Parathyroid adenoma (tissue), 2 donors: ENCODE results near the gene SIL1.
A peak's percentile ranks its signal among the peaks of the same experiment; 100 is the strongest.
"Not testable (repeated sequence)": the region's sequence is repeated elsewhere in the genome, so short reads cannot be mapped to it uniquely, and the experiment has no call there.

Experiments used
- H2AFZ ChIP-seq: fragments of 300-600 bp; sonication (generic); one replicate; pipeline ENCODE4 v1.7.0; 2017; ENCODE audit warnings: antibody characterized with exemption, mild to moderate bottlenecking
- H3K27ac ChIP-seq: fragments of 300-600 bp; sonication (generic); one replicate; pipeline ENCODE4 v1.7.0; 2017
- H3K27me3 ChIP-seq: fragments of 300-600 bp; sonication (generic); one replicate; pipeline ENCODE4 v1.7.0; 2017; ENCODE audit warnings: low read length; ENCODE audit not compliant: control insufficient read depth, insufficient read depth
- H3K36me3 ChIP-seq: fragments of 300-600 bp; sonication (generic); one replicate; pipeline ENCODE4 v1.7.0; 2017; ENCODE audit warnings: low read length; ENCODE audit not compliant: control insufficient read depth, insufficient read depth
- H3K4me1 ChIP-seq: fragments of 300-600 bp; sonication (generic); one replicate; pipeline ENCODE4 v1.7.0; 2017; ENCODE audit warnings: control low read depth
- H3K4me2 ChIP-seq: fragments of 300-600 bp; sonication (generic); one replicate; pipeline ENCODE4 v1.7.0; 2017; ENCODE audit warnings: low read length
- H3K4me3 ChIP-seq: fragments of 300-600 bp; sonication (generic); one replicate; pipeline ENCODE4 v1.7.0; 2017; ENCODE audit warnings: low read depth, low read length
- H3K79me2 ChIP-seq: fragments of 300-600 bp; sonication (generic); one replicate; pipeline ENCODE4 v1.7.0; 2017; ENCODE audit warnings: control low read depth
- H3K9ac ChIP-seq: fragments of 300-600 bp; sonication (generic); one replicate; pipeline ENCODE4 v1.7.0; 2017; ENCODE audit warnings: mild to moderate bottlenecking
- H3K9me3 ChIP-seq: fragments of 300-600 bp; sonication (generic); one replicate; pipeline ENCODE4 v1.7.0; 2017; ENCODE audit warnings: low read length; ENCODE audit not compliant: control insufficient read depth
- TF ChIP-seq, protein P1 (sequence below): fragments of 300-600 bp; sonication (generic); IDR thresholded peaks from one replicate; pipeline ENCODE4 v1.7.0; 2017; ENCODE audit warnings: antibody characterized with exemption, mild to moderate bottlenecking
- donor health status: primary hyperparathyroidism.

SIL1 gene

DNA sequence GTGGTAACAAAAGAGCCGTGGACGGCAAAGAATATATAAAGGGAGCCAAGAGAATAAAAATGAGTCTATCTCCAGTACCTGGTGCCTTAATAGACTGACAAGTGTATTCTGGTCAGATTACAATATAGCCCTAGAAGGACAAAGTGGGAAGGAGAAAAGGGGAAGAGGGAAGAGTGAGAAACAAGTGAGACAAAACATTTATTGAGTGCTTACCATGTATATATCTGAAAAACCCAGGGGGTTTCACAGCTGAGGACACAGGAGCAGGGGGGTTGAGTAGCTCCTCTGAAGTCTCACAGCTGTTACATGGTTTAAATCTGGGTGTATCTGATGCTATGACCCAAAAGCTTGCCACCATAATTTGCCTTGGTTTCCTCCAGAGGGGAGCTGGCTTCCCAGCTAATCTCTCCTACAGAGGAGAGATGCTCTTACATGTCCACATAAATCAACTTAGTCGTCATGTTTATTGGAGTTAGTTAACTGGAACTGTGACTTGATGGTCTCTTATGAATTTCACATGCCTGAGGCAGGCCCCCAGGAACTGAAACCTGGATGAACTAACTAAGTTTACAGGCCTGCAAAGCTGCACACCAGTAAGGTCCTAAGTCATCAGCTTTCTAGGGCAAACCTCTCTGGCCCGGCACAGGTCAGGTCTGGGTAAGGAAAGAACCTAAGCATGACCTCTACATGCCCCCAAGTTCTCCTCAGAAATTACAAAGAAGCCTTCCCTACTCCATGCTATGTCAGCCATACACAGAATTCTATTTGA lies 15.5 kb downstream of the SIL1 start:
- TF ChIP-seq, protein P1, sequence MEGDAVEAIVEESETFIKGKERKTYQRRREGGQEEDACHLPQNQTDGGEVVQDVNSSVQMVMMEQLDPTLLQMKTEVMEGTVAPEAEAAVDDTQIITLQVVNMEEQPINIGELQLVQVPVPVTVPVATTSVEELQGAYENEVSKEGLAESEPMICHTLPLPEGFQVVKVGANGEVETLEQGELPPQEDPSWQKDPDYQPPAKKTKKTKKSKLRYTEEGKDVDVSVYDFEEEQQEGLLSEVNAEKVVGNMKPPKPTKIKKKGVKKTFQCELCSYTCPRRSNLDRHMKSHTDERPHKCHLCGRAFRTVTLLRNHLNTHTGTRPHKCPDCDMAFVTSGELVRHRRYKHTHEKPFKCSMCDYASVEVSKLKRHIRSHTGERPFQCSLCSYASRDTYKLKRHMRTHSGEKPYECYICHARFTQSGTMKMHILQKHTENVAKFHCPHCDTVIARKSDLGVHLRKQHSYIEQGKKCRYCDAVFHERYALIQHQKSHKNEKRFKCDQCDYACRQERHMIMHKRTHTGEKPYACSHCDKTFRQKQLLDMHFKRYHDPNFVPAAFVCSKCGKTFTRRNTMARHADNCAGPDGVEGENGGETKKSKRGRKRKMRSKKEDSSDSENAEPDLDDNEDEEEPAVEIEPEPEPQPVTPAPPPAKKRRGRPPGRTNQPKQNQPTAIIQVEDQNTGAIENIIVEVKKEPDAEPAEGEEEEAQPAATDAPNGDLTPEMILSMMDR: no peak
- Histone ChIP-seq H3K27me3 (no peaks in the 10 kb centered on the region), H3K79me2 (peaks cover 64% of the 10 kb centered on the region), H3K9me3 (no peaks in the 10 kb centered on the region), H3K4me3 (no peak overlapping the region), H3K36me3 (no peaks in the 10 kb centered on the region), H3K4me2 (no peak overlapping the region), H3K4me1 (peaks cover 32% of the 10 kb centered on the region), H3K9ac (no peak overlapping the region), H2AFZ (no peak overlapping the region), H3K27ac (no peak overlapping the region)

DNA sequence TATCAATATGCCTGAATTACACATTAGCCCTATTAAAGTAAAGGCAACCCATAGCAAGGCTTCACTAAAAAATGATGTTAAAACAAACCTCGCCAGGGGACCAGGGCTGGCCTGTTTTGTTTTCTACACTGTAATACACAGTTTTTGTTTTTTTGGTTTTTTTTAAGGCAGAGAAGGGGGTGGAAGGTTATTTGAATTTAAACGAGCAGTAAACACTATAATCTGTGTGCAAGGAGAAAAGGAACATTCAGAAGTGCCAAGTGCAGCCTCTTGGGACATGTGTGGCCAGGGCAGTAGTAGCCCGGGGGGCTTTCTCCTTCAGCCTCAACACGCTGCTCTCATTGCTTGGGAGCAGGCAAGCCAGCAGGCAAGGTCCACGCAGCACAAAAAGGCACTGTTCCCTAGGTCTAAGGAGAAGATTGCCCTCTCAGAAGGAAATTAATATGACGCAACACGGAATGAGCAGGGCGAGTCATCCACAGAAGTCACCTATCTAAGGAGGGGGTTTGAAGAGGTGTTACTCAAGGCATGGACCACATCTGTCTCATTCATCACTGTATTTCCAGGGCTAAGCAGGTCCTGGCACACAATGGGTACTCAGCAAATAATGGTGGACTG lies 16.2 kb downstream of the SIL1 start:
- H3K9ac ChIP-seq: no peak overlapping the region
- H3K27ac ChIP-seq: no peak overlapping the region
- H3K4me2 ChIP-seq: no peak overlapping the region
- H3K4me1 ChIP-seq: peaks cover 34% of the 10 kb centered on the region
- no peaks in the 10 kb centered on the region for H3K27me3 ChIP-seq
- H2AFZ ChIP-seq: no peak overlapping the region
- H3K36me3 ChIP-seq: no peaks in the 10 kb centered on the region
- TF ChIP-seq, protein P1: no peak
- H3K79me2 ChIP-seq: peaks cover 69% of the 10 kb centered on the region
- H3K9me3 ChIP-seq: no peaks in the 10 kb centered on the region
- H3K4me3 ChIP-seq: no peak overlapping the region

DNA sequence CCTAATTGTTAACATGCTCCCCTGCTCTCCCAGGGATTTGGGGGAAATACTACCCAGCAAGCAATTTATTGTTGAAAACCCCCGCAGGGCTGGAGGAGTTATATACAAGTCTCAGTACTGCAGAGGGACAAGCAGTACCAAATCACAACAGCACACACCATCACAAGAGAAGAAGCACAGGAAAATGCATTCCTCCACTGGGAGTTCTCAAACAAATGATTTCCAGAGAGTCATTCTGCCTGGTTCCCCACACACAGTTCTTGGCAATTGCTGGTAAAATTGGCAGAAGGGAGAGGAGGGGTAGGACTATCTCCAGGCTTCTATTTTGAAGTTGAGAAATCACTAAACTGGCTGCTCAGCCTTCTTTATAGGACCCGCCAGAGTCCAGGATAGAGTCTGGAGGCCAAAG lies 16.8 kb downstream of the SIL1 start:
- Histone ChIP-seq H3K79me2 (peaks cover 64% of the 10 kb centered on the region), H3K4me2 (no peak overlapping the region), H3K27ac (no peak overlapping the region), H3K4me1 (peaks cover 34% of the 10 kb centered on the region), H2AFZ (no peak overlapping the region), H3K4me3 (no peak overlapping the region), H3K9me3 (no peaks in the 10 kb centered on the region), H3K27me3 (no peaks in the 10 kb centered on the region), H3K36me3 (no peaks in the 10 kb centered on the region), H3K9ac (no peak overlapping the region)
- TF ChIP-seq, protein P1: no peak

DNA sequence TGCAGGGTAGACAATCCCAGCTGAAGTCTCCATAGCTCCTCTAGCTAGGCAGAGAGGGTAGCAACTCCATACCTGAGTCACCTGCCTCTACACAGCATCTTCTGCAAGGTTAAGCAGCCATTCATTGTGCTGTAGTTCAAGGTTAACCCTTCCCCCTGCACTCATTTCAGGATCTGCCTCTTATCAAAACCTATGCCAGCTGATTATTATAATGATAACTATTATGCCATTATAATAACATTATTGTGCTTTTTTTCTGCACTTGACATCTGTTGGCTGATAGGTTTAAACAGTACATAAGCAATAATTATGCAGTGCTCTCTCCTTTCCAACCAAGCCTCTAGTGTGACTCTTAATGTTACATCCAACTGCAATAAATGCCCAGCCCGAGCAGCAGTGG lies 17.3 kb downstream of the SIL1 start:
- Histone ChIP-seq H3K9me3 (no peaks in the 10 kb centered on the region), H2AFZ (no peak overlapping the region), H3K4me3 (no peak overlapping the region), H3K79me2 (peaks cover 64% of the 10 kb centered on the region), H3K36me3 (no peaks in the 10 kb centered on the region), H3K27ac (no peak overlapping the region), H3K4me2 (no peak overlapping the region), H3K4me1 (peaks cover 31% of the 10 kb centered on the region), H3K27me3 (no peaks in the 10 kb centered on the region), H3K9ac (no peak overlapping the region)
- TF ChIP-seq, protein P1: no peak

DNA sequence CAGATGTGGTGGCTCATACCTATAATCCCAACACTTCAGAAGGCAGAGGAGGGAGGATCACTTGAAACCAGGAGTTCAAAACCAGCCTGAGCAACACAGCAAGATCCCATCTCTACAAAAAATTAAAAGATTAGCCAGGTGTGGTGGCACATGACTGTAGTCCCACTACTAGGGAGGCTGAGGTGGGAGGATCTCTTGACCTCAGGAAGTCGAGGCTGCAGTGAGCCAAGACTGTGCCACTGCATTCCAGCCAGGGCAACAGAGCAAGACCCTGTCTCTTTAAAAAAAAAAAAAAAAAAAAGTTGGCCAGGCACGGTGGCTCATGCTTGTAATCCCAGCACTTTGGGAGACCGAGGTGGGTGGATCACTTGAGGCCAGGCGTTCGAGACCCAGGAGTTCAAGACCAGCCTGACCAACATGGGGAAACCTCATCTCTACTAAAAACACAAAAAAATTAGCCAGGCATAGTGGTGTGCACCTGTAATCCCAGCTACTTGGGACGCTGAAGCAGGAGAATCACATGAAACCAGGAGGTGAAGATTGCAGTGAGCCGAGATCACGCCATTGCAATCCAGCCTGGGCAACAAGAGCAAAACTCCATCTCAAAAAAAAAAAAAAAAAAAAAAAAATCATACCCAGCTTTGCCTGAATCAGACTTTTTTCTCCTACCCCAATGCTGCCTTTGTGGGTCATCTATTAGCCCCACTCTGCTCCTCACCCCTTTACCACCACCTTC lies 18.2 kb downstream of the SIL1 start:
- not testable (repeated sequence) for H2AFZ ChIP-seq, H3K27me3 ChIP-seq, H3K4me2 ChIP-seq, H3K4me3 ChIP-seq, H3K36me3 ChIP-seq, H3K9ac ChIP-seq, H3K9me3 ChIP-seq
- Histone ChIP-seq H3K4me1 (peaks cover 28% of the 10 kb centered on the region), H3K79me2 (peaks cover 63% of the 10 kb centered on the region), H3K27ac (peak overlapping the region; percentile 74)
